ENCODE results near the gene CD81. TPM values are rescaled to one million over a fixed set of nuclear protein-coding genes. Genes with fewer than 3 reads are reported as not detected.
"Not testable (repeated sequence)": the region's sequence is repeated elsewhere in the genome, so short reads cannot be mapped to it uniquely, and the experiment has no call there.

CD81 gene
- total RNA-seq, 1 donor from 2014 or later: 424 TPM

- Mint-ChIP-seq H3K27ac (ENCODE audit: unreplicated experiment) (no peak overlapping the region), H3K4me1 (ENCODE audit: unreplicated experiment) (no peaks in the 10 kb centered on the region), H3K4me3 (ENCODE audit: unreplicated experiment) (no peak overlapping the region), H3K9me3 (ENCODE audit: unreplicated experiment) (no peaks in the 10 kb centered on the region), H3K36me3 (ENCODE audit: low read depth, unreplicated experiment) (no peaks in the 10 kb centered on the region), H3K27me3 (ENCODE audit: unreplicated experiment) (peaks cover 2% of the 10 kb centered on the region)
- TF ChIP-seq, protein P1, sequence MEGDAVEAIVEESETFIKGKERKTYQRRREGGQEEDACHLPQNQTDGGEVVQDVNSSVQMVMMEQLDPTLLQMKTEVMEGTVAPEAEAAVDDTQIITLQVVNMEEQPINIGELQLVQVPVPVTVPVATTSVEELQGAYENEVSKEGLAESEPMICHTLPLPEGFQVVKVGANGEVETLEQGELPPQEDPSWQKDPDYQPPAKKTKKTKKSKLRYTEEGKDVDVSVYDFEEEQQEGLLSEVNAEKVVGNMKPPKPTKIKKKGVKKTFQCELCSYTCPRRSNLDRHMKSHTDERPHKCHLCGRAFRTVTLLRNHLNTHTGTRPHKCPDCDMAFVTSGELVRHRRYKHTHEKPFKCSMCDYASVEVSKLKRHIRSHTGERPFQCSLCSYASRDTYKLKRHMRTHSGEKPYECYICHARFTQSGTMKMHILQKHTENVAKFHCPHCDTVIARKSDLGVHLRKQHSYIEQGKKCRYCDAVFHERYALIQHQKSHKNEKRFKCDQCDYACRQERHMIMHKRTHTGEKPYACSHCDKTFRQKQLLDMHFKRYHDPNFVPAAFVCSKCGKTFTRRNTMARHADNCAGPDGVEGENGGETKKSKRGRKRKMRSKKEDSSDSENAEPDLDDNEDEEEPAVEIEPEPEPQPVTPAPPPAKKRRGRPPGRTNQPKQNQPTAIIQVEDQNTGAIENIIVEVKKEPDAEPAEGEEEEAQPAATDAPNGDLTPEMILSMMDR (IDR thresholded peaks at IDR 0.05; ENCODE audit: unreplicated experiment): no peak
- DNase-seq (ENCODE audit: low spot score): no peak
Observed at GRCh38 chr11:2330696-2331095, 46.4 kb upstream of the CD81 start.

DNA sequence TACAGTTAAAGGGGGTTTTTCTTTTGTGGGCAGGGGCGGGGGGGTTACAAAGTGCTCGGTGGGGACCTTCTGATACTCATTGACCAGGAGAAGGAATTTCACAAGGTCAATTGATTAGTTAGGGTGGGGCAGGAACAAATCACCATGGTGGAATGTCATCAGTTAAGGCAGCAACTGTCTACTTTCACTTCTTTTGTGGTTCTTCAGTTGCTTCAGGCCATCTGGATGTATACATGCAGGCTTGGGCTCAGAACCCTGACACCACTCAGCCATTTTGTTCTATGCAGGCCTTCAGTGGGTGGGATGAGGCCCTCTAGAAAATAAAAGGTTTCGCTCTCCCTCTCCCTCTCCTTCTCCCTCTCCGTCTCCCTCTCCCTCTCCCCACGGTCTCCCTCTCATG, 45.7 kb upstream of the CD81 start:
- H3K4me1 Mint-ChIP-seq (ENCODE audit: unreplicated experiment): peaks cover 1% of the 10 kb centered on the region
- H3K27me3 Mint-ChIP-seq (ENCODE audit: unreplicated experiment): peaks cover 2% of the 10 kb centered on the region
- H3K4me3 Mint-ChIP-seq (ENCODE audit: unreplicated experiment): no peak overlapping the region
- TF ChIP-seq, protein P1 (IDR thresholded peaks at IDR 0.05; ENCODE audit: unreplicated experiment): no peak
- DNase-seq (ENCODE audit: low spot score): no peak
- no peak overlapping the region for H3K27ac Mint-ChIP-seq (ENCODE audit: unreplicated experiment)
- no peaks in the 10 kb centered on the region for H3K9me3 Mint-ChIP-seq (ENCODE audit: unreplicated experiment)
- no peaks in the 10 kb centered on the region for H3K36me3 Mint-ChIP-seq (ENCODE audit: low read depth, unreplicated experiment)

DNA sequence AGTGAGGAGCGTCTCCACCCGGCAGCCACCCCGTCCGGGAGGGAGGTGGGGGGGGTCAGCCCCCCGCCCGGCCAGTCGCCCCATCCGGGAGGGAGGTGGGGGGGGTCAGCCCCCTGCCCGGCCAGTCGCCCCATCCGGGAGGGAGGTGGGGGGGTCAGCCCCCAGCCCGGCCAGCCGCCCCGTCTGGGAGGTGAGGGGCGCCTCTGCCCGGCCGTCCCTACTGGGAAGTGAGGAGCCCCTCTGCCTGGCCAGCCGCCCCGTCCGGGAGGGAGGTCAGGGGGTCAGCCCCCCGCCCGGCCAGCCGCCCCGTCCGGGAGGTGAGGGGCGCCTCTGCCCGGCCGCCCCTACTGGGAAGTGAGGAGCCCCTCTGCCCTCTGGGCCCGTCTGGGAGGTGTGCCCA, 44.5 kb upstream of the CD81 start:
- H3K27ac Mint-ChIP-seq (ENCODE audit: unreplicated experiment); H3K36me3 Mint-ChIP-seq (ENCODE audit: low read depth, unreplicated experiment); H3K4me1 Mint-ChIP-seq (ENCODE audit: unreplicated experiment); H3K27me3 Mint-ChIP-seq (ENCODE audit: unreplicated experiment); H3K9me3 Mint-ChIP-seq (ENCODE audit: unreplicated experiment); DNase-seq (ENCODE audit: low spot score); H3K4me3 Mint-ChIP-seq (ENCODE audit: unreplicated experiment): not testable (repeated sequence)

DNA sequence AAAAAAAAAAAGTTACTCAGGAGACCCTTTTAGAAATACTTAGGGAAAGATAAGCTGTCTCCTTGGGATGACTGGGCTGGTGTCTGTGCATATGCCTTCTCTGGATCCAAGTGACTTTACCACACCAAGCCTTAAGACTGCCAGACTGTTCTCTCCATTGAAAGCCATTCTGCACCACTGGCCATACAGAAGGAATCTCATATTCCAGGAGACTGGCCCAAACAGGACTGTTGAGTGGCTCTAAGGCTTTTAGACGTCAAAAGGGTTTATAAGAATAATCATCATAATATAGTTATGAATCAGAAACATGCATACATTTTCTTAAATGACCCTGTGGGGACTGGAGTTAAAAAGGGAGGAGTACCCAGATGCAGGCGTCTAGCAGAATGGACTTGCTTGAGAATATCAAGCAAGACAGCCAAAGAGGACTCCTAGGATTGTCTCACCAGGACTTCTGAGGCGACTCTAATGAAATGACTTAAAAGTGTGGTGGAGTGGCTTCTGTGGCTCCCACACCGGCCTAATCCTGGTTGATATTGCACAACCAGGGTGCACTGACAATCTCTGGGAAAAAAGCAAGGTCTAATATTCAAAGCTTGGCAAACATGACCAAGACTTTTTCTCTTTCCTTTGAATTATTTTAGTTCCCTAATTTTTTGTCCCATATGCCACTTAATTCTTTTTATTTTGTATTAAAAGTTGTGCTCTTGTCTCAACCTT, 43.5 kb upstream of the CD81 start:
- not testable (repeated sequence) for H3K27ac Mint-ChIP-seq (ENCODE audit: unreplicated experiment); H3K27me3 Mint-ChIP-seq (ENCODE audit: unreplicated experiment); DNase-seq (ENCODE audit: low spot score); H3K36me3 Mint-ChIP-seq (ENCODE audit: low read depth, unreplicated experiment); H3K9me3 Mint-ChIP-seq (ENCODE audit: unreplicated experiment); H3K4me3 Mint-ChIP-seq (ENCODE audit: unreplicated experiment)
- peaks cover 16% of the 10 kb centered on the region for H3K4me1 Mint-ChIP-seq (ENCODE audit: unreplicated experiment)

- not testable (repeated sequence) for H3K4me3 Mint-ChIP-seq (ENCODE audit: unreplicated experiment); H3K27me3 Mint-ChIP-seq (ENCODE audit: unreplicated experiment); H3K9me3 Mint-ChIP-seq (ENCODE audit: unreplicated experiment); H3K36me3 Mint-ChIP-seq (ENCODE audit: low read depth, unreplicated experiment); DNase-seq (ENCODE audit: low spot score); H3K27ac Mint-ChIP-seq (ENCODE audit: unreplicated experiment)
- peaks cover 23% of the 10 kb centered on the region for H3K4me1 Mint-ChIP-seq (ENCODE audit: unreplicated experiment)
Observed at GRCh38 chr11:2335286-2335685, 41.8 kb upstream of the CD81 start.

DNA sequence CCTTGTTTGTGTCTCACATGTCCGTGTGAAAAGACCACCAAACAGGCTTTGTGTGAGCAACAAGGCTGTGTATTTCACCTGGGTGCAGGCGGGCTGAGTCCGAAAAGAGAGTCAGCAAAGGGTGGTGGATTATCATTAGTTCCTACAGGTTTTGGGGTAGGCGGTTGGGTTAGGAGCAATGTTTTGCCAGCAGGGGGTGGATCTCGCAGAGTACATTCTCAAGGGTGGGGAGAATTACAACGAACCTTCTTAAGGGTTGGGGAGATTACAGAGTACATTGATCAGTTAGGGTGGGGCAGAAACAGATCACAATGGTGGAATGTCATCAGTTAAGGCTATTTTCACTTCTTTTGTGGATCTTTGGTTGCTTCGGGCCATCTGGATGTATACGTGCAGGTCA, 38.4 kb upstream of the CD81 start:
- H3K36me3 Mint-ChIP-seq (ENCODE audit: low read depth, unreplicated experiment); H3K9me3 Mint-ChIP-seq (ENCODE audit: unreplicated experiment); H3K27me3 Mint-ChIP-seq (ENCODE audit: unreplicated experiment); H3K4me3 Mint-ChIP-seq (ENCODE audit: unreplicated experiment); DNase-seq (ENCODE audit: low spot score): not testable (repeated sequence)
- Mint-ChIP-seq H3K4me1 (ENCODE audit: unreplicated experiment) (peaks cover 23% of the 10 kb centered on the region), H3K27ac (ENCODE audit: unreplicated experiment) (peak overlapping the region; percentile 62)

- peak overlapping the region; percentile 72 for H3K4me3 Mint-ChIP-seq (ENCODE audit: unreplicated experiment)
Observed at GRCh38 chr11:2342557-2342956, 34.6 kb upstream of the CD81 start.

More at GRCh38 chr11:2342557-2342956, 34.6 kb upstream of the CD81 start:
- Mint-ChIP-seq H3K36me3 (ENCODE audit: low read depth, unreplicated experiment) (peaks cover 7% of the 10 kb centered on the region), H3K4me1 (ENCODE audit: unreplicated experiment) (peaks cover 16% of the 10 kb centered on the region), H3K9me3 (ENCODE audit: unreplicated experiment) (no peaks in the 10 kb centered on the region), H3K27me3 (ENCODE audit: unreplicated experiment) (peaks cover 10% of the 10 kb centered on the region), H3K27ac (ENCODE audit: unreplicated experiment) (no peak overlapping the region)
- DNase-seq (ENCODE audit: low spot score): no peak
- TF ChIP-seq, protein P1 (IDR thresholded peaks at IDR 0.05; ENCODE audit: unreplicated experiment): no peak
